GM12878 (cell line): ENCODE measurements around the gene LPIN1. TPM values are rescaled to one million over a fixed set of nuclear protein-coding genes. Genes with fewer than 3 reads are reported as not detected.

ENCODE experiments used
- ATAC-seq: fragments of 200-7000 bp; cut with Tn5 transposase; 3 replicates; pipeline ENCODE4 v1.9.1; 2020; ENCODE audit warnings: mild to moderate bottlenecking, moderate library complexity
- BruUV-seq: library from RNA; stranded (reverse); fragments of 400-500 nt; replicated peaks from 2 replicates; lab custom pipeline; 2021; lab: Mats Ljungman, UMichigan
- CTCF ChIA-PET: fragments of 300-600 bp; sonication (Branson Sonifier 250); formaldehyde crosslinking; extraction: SDS; loops from one replicate; lab custom pipeline; 2021; ENCODE audit warnings: inconsistent platforms; lab: Yijun Ruan, JAX
- POLR2A ChIA-PET: fragments of 350-600 bp; formaldehyde crosslinking; extraction: SDS; loops from one replicate; lab custom pipeline; 2021; ENCODE audit warnings: inconsistent platforms; lab: Charles Lee
- RAD21 ChIA-PET: fragments of 300-600 bp; sonication (Branson Sonifier 250); formaldehyde crosslinking; loops from one replicate; lab custom pipeline; 2023; ENCODE audit warnings: antibody characterized with exemption; ENCODE audit not compliant: unreplicated experiment; lab: Charles Lee
- SMC1A ChIA-PET: fragments of 300-600 bp; sonication (Branson Sonifier 250); formaldehyde crosslinking; loops from one replicate; lab custom pipeline; 2023; ENCODE audit not compliant: unreplicated experiment, uncharacterized antibody; lab: Charles Lee
- DNase-seq: peaks from one replicate; pipeline ENCODE4 v3.0.0-alpha.2; 2011; ENCODE audit warnings: low read depth, low spot score
- FAIRE-seq: peaks from 3 replicates; lab custom pipeline; 2011; peaks lifted over from hg19 to GRCh38; lab: Jason Lieb, UNC
- H2AFZ ChIP-seq: 2 replicates; pipeline ENCODE4 v1.6.0; 2011; ENCODE audit warnings: low read depth, low read length, control low read depth; ENCODE audit not compliant: control insufficient read depth
- H3K27ac ChIP-seq: 2 replicates; pipeline ENCODE4 v1.5.1; 2011; ENCODE audit warnings: control low read depth; ENCODE audit not compliant: control insufficient read depth, insufficient read depth
- H3K27me3 ChIP-seq, 2 experiments: replicated peaks in 1 of 2; 2 replicates each; pipeline versions ENCODE4 v1.6.0 to v1.6.1; 2011; ENCODE audit warnings: low read length in 1 of 2; ENCODE audit not compliant: control insufficient read depth in 2 of 2, insufficient read depth in 2 of 2
- H3K36me3 ChIP-seq, 2 experiments: 2 replicates each; pipeline ENCODE4 v1.5.1; 2011; ENCODE audit warnings: low read length in 1 of 2; ENCODE audit not compliant: control insufficient read depth in 2 of 2, insufficient read depth in 2 of 2
- H3K4me1 ChIP-seq: 2 replicates; pipeline ENCODE4 v1.6.1; 2011; ENCODE audit warnings: mild to moderate bottlenecking, low read length, moderate library complexity, mixed read lengths; ENCODE audit not compliant: control insufficient read depth, insufficient read depth
- H3K4me2 ChIP-seq: 2 replicates; pipeline ENCODE4 v1.6.0; 2011; ENCODE audit warnings: control low read depth; ENCODE audit not compliant: control insufficient read depth, insufficient read depth
- H3K4me3 ChIP-seq: fragments of 200-600 bp; sonication (generic); 2 replicates; pipeline ENCODE4 v1.5.1; 2016
- H3K79me2 ChIP-seq: 2 replicates; pipeline ENCODE4 v1.6.0; 2011; ENCODE audit warnings: low read length; ENCODE audit not compliant: control insufficient read depth, insufficient read depth
- H3K9ac ChIP-seq: 2 replicates; pipeline ENCODE4 v1.8.0; 2011; ENCODE audit warnings: low read length, control low read depth, mixed read lengths; ENCODE audit not compliant: control insufficient read depth, insufficient read depth
- H3K9me3 ChIP-seq: replicated peaks from 3 replicates; pipeline ENCODE4 v1.5.1; 2011; ENCODE audit warnings: mild to moderate bottlenecking, low read length; ENCODE audit not compliant: control insufficient read depth, insufficient read depth
- H4K20me1 ChIP-seq: 2 replicates; pipeline ENCODE4 v1.6.0; 2011; ENCODE audit not compliant: control insufficient read depth, insufficient read depth
- BCL3 ChIP-seq: IDR thresholded peaks from 2 replicates; pipeline ENCODE4 v1.6.1; 2011; ENCODE audit warnings: borderline replicate concordance, low read depth, mild to moderate bottlenecking, moderate library complexity, low read length; ENCODE audit not compliant: insufficient read depth, poor library complexity, severe bottlenecking
- E2F4 ChIP-seq: IDR thresholded peaks from 2 replicates; pipeline ENCODE4 v1.6.1; 2012; ENCODE audit warnings: low read depth, low read length, improper control_type of control experiment
- ETV6 ChIP-seq, 2 experiments: fragments of 450-650 bp in 1 of 2; IDR thresholded peaks in 1 of 2; conservative IDR thresholded peaks in 1 of 2; 2 replicates each; pipeline ENCODE4 v1.6.1; 2014; ENCODE audit warnings: antibody characterized with exemption in 1 of 2, borderline replicate concordance in 1 of 2, low read depth in 1 of 2, mild to moderate bottlenecking in 1 of 2, moderate library complexity in 1 of 2
- POLR2A ChIP-seq: IDR thresholded peaks from 2 replicates; pipeline ENCODE4 v1.6.1; 2011; ENCODE audit warnings: low read depth, mild to moderate bottlenecking, low read length
- ZBTB33 ChIP-seq: fragments of 450-650 bp; IDR thresholded peaks from 2 replicates; pipeline ENCODE4 v1.6.1; 2017; ENCODE audit warnings: mild to moderate bottlenecking
- WGBS: methylation state at CpG from one replicate; pipeline ENCODE4 v1.1.6; 2016; ENCODE audit warnings: low lambda C conversion rate; ENCODE audit not compliant: insufficient replicate concordance, insufficient coverage; ENCODE audit errors: missing lambda C conversion rate; 5-methylcytosine and 5-hydroxymethylcytosine counted together
- in situ Hi-C: fragments of 300-500 bp; cut with MboI; formaldehyde crosslinking; loops from 9 replicates; pipeline ENCODE4 v1.14.3; 2018; ENCODE audit warnings: mixed read lengths
- intact Hi-C: fragments of 100-400 bp; cut with micrococcal nuclease; formaldehyde crosslinking; loops from one replicate; pipeline ENCODE4 v1.14.2; 2022; ENCODE audit not compliant: unreplicated experiment
- polyA plus RNA-seq, 11 experiments: library from polyadenylated mRNA; depleted of rRNA in 4 of 11; unstranded in 6 of 11; stranded (reverse) in 5 of 11; fragments of >200 nt; fragmentation: Nextera tagmentation in 4 of 11; fragmentation: Illumina TruSeq in 1 of 11; extraction: Ambion mirVana in 4 of 11; extraction: Trizol in 1 of 11; gene quantifications; 1 replicate in 1 of 11; 2 replicates in 10 of 11; pipeline versions ENCODE4 v1.2.1 to v1.2.3, GENCODE V29; 2011 to 2016; ENCODE audit warnings: inconsistent platforms in 2 of 11, missing spikeins in 2 of 11, low read depth in 1 of 11
- total RNA-seq, 4 experiments: library from RNA; depleted of rRNA in 3 of 4; stranded (reverse); fragments of >200 nt in 3 of 4; fragmentation: Illumina TruSeq in 1 of 4; extraction: Trizol in 1 of 4; gene quantifications; 2 replicates each; pipeline versions ENCODE4 v1.2.1 to v1.2.3, GENCODE V29; 2013 to 2021

LPIN1 gene
- total and polyA plus RNA-seq, 10 of the 15 experiments (the other 5 are each of a cell fraction or from before 2014, with no cell fraction given) = 18.8 to 82.5 (median 50.3) TPM

GRCh38 chr2:11697103-11697871, 49.1 kb upstream of the LPIN1 start:
- intact Hi-C loops (loop anchor here (10.0 kb wide), 1 partner anchor 1308 kb away; no protein-coding TSS in a partner anchor), in situ Hi-C loops (no loop called here)
- ChIA-PET CTCF (interaction anchor here (1.1 to 16.6 kb wide), 4 partner anchors 9 to 84 kb away, joined by 3 to 353 read pairs (median 4); no protein-coding TSS in a partner anchor), POLR2A (interaction anchor here (0.7 kb wide), 1 partner anchor 110 kb away, joined by 3 read pairs; no protein-coding TSS in a partner anchor), SMC1A (interaction anchor here (7.1 kb wide), 1 partner anchor 82 kb away, joined by 71 read pairs; no protein-coding TSS in a partner anchor), RAD21 (interaction anchor here (1.0 to 2.4 kb wide), 4 partner anchors 41 to 81 kb away, joined by 3 to 6 read pairs (median 3); no protein-coding TSS in a partner anchor)
- TF ChIP-seq POLR2A (no peak), BCL3 (no peak), ETV6 (conservative IDR thresholded peaks at IDR 0.05 in 1 of 2, IDR thresholded peaks at IDR 0.05 in 1 of 2; ENCODE audit: borderline replicate concordance in 1 of 2, low read depth in 1 of 2) (no peak), ZBTB33 (no peak), E2F4 (no peak)
- no peaks in the 10 kb centered on the region for H3K9me3 ChIP-seq
- no peak for FAIRE-seq
- no peaks in the 10 kb centered on the region for H3K4me1 ChIP-seq
- WGBS = 54% methylated on average over 16 of the region's 16 CpGs
- no peak overlapping the region for H2AFZ ChIP-seq
- no peak overlapping the region for H3K4me2 ChIP-seq
- DNase-seq = no peak
- no peak overlapping the region for H3K9ac ChIP-seq
- H3K36me3 ChIP-seq = no peaks in the 10 kb centered on the region; a peak in 1 of 4 replicates
- no peak for ATAC-seq
- peaks cover 0 to 4% of the 10 kb centered on the region in 2 experiments; a peak in 1 of 4 replicates for H3K27me3 ChIP-seq
- no peaks in the 10 kb centered on the region for H4K20me1 ChIP-seq
- H3K79me2 ChIP-seq = no peaks in the 10 kb centered on the region
- H3K4me3 ChIP-seq = no peak overlapping the region
- no peak overlapping the region for H3K27ac ChIP-seq
- no TSS peak for BruUV-seq
